ENCODE data around the gene CBX6.

The CBX6 gene

GRCh38 chr22:38823076-38823475 is 48.9 kb downstream of the CBX6 start:
- H3K4me3 ChIP-seq (ENCODE audit: low read depth, low read length) = no peak overlapping the region

DNA sequence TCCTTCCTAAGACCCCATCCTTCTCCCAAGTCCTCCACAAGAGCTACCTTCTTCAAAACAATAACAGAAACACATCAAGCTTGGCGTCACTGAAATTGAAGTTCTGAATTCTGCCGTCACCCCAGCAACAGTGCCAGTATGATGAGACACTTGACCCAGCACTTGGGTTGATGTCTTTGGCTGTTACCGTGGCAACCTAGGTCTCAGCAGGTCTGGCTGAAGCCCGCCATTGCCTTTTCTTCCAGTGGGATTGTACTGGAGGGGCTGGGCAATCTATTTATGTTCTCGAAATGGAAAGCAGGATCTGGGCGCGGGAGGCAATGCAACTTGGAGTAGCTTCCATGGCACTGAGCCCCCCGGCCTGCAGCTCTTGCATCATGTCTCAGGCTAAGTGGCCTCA is 52.0 kb downstream of the CBX6 start:
- H3K4me3 ChIP-seq (ENCODE audit: low read depth, low read length) = no peak overlapping the region

- no peak overlapping the region for H3K4me3 ChIP-seq (ENCODE audit: low read depth, low read length)
Measured at GRCh38 chr22:38819387-38819940, 52.6 kb downstream of the CBX6 start.

DNA sequence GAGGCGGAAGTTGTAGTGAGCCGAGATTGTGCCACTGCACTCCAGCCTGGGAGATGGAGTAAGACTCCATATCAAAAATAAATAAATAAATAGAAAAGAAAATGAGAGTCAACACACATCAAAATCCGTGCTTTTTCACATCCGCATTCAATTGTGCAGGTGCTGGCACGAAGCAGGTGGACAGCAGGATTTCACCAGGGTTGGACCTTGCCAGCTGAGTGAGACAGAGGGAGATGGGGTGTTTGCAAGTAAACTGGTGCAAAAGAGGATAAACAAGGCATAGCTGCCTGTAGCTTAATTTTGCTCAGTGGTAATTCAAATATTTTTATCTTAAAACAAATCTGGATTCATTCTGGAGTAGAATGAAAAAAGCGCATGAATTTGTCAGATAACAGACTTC is 54.8 kb downstream of the CBX6 start:
- no peak overlapping the region for H3K4me3 ChIP-seq (ENCODE audit: low read depth, low read length)

DNA sequence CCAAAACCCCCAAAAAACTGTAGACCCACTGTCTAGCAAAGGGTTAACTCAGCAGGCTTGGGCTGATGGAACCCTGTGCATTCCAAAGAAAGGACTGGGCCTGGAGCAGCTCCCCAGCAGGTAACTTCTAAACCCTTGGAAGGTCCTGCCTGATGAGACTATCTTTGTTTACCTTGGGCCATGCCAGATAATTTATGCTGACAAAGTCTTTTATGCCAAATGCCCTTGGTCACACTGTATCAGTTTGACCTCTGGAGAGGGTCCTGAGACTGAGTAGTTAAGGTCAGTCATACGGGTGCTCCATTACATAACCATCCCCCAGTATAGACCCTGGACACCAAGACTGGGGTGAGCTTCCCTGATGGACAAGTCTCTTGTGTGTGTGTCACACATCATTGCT is 56.2 kb downstream of the CBX6 start:
- no peak overlapping the region for H3K4me3 ChIP-seq (ENCODE audit: low read depth, low read length)

Data from iPS-11a (cell line).